Activated T-helper 1 cell treated with anti-CD3 and anti-CD28 coated beads, Interleukin-12 subunit alpha, Interleukin-12 subunit beta, Interleukin-2, Interleukin-4 antibody, amounts not matched to agents 30 ng/mL and 10 ng/mL and 1 ng/mL, durations not matched to agents 14 hours and 24 hours and 36 hours (primary cell): ENCODE results near the gene DHRS3. TPM values are rescaled to one million over a fixed set of nuclear protein-coding genes. Genes with fewer than 3 reads are reported as not detected.
"Not testable (repeated sequence)": the region's sequence is repeated elsewhere in the genome, so short reads cannot be mapped to it uniquely, and the experiment has no call there.

Experiments
- DNase-seq: peaks from one replicate; pipeline ENCODE4 v3.0.0; 2021; ENCODE audit warnings: low spot score
- H3K27ac Mint-ChIP-seq: one replicate; pipeline ENCODE4 v1.8.0; 2021; ENCODE audit warnings: mild to moderate bottlenecking, mixed read lengths
- H3K27me3 Mint-ChIP-seq: one replicate; pipeline ENCODE4 v1.8.0; 2022; ENCODE audit warnings: mild to moderate bottlenecking, moderate library complexity, mixed read lengths; ENCODE audit not compliant: insufficient read depth
- H3K36me3 Mint-ChIP-seq: one replicate; pipeline ENCODE4 v1.8.0; 2021; ENCODE audit warnings: low read depth, mixed read lengths
- H3K4me1 Mint-ChIP-seq: one replicate; pipeline ENCODE4 v1.8.0; 2021; ENCODE audit warnings: low read depth, mixed read lengths
- H3K4me3 Mint-ChIP-seq: one replicate; pipeline ENCODE4 v1.8.0; 2021; ENCODE audit warnings: mild to moderate bottlenecking, moderate library complexity, mixed read lengths
- H3K9me3 Mint-ChIP-seq: one replicate; pipeline ENCODE4 v1.8.0; 2021; ENCODE audit warnings: mixed read lengths
- intact Hi-C: fragments of 100-400 bp; cut with micrococcal nuclease; formaldehyde crosslinking; loops from one replicate; pipeline ENCODE4 v1.15.1; 2024
- total RNA-seq: library from RNA; stranded (reverse); gene quantifications from 2 replicates; pipeline ENCODE4 v1.2.3, GENCODE V29; 2022

Gene DHRS3
- total RNA-seq, 1 donor from 2014 or later: 111 TPM

GRCh38 chr1:12544992-12545391 lies 73.0 kb downstream of the DHRS3 start:
- intact Hi-C loops: no loop called here
- Mint-ChIP-seq H3K27me3 (peaks cover 6% of the 10 kb centered on the region), H3K9me3 (no peaks in the 10 kb centered on the region), H3K4me1 (no peaks in the 10 kb centered on the region), H3K36me3 (no peaks in the 10 kb centered on the region), H3K27ac (no peak overlapping the region), H3K4me3 (no peak overlapping the region)
- DNase-seq: no peak

GRCh38 chr1:12544357-12544756 lies 73.7 kb downstream of the DHRS3 start:
- no peak for DNase-seq
- H3K27ac Mint-ChIP-seq: no peak overlapping the region
- H3K4me1 Mint-ChIP-seq: no peaks in the 10 kb centered on the region
- H3K9me3 Mint-ChIP-seq: no peaks in the 10 kb centered on the region
- H3K27me3 Mint-ChIP-seq: peaks cover 6% of the 10 kb centered on the region
- H3K4me3 Mint-ChIP-seq: no peak overlapping the region
- no peaks in the 10 kb centered on the region for H3K36me3 Mint-ChIP-seq
- intact Hi-C loops: no loop called here

GRCh38 chr1:12543740-12544154 lies 74.3 kb downstream of the DHRS3 start:
- no peak for DNase-seq
- H3K27me3 Mint-ChIP-seq: peaks cover 6% of the 10 kb centered on the region
- intact Hi-C loops: no loop called here
- no peaks in the 10 kb centered on the region for H3K36me3 Mint-ChIP-seq
- no peaks in the 10 kb centered on the region for H3K9me3 Mint-ChIP-seq
- no peak overlapping the region for H3K4me3 Mint-ChIP-seq
- no peak overlapping the region for H3K27ac Mint-ChIP-seq
- H3K4me1 Mint-ChIP-seq: no peaks in the 10 kb centered on the region

- Mint-ChIP-seq H3K36me3 (no peaks in the 10 kb centered on the region), H3K4me1 (no peaks in the 10 kb centered on the region), H3K9me3 (no peaks in the 10 kb centered on the region), H3K4me3 (no peak overlapping the region), H3K27me3 (peaks cover 6% of the 10 kb centered on the region), H3K27ac (no peak overlapping the region)
- intact Hi-C loops: no loop called here
- DNase-seq: no peak
Measured at GRCh38 chr1:12542616-12543592, 75.1 kb downstream of the DHRS3 start.

GRCh38 chr1:12542138-12542465 lies 75.9 kb downstream of the DHRS3 start:
- intact Hi-C loops: no loop called here
- DNase-seq: no peak
- peaks cover 7% of the 10 kb centered on the region for H3K9me3 Mint-ChIP-seq
- H3K4me3 Mint-ChIP-seq: no peak overlapping the region
- peaks cover 6% of the 10 kb centered on the region for H3K27me3 Mint-ChIP-seq
- no peak overlapping the region for H3K27ac Mint-ChIP-seq
- no peaks in the 10 kb centered on the region for H3K4me1 Mint-ChIP-seq
- peaks cover 6% of the 10 kb centered on the region for H3K36me3 Mint-ChIP-seq

- H3K36me3 Mint-ChIP-seq: peaks cover 8% of the 10 kb centered on the region
- H3K27ac Mint-ChIP-seq: no peak overlapping the region
- H3K4me1 Mint-ChIP-seq: no peaks in the 10 kb centered on the region
- peaks cover 8% of the 10 kb centered on the region for H3K27me3 Mint-ChIP-seq
- no peak for DNase-seq
- H3K9me3 Mint-ChIP-seq: peaks cover 11% of the 10 kb centered on the region
- H3K4me3 Mint-ChIP-seq: no peak overlapping the region
- intact Hi-C loops: no loop called here
Measured at GRCh38 chr1:12541274-12542137, 76.5 kb downstream of the DHRS3 start.

GRCh38 chr1:12540580-12541273 lies 77.3 kb downstream of the DHRS3 start:
- Mint-ChIP-seq H3K27ac (no peak overlapping the region), H3K9me3 (peaks cover 18% of the 10 kb centered on the region), H3K4me3 (no peak overlapping the region), H3K4me1 (no peaks in the 10 kb centered on the region), H3K27me3 (peaks cover 8% of the 10 kb centered on the region), H3K36me3 (peaks cover 15% of the 10 kb centered on the region)
- DNase-seq: no peak
- intact Hi-C loops: no loop called here

- Mint-ChIP-seq H3K4me3 (no peak overlapping the region), H3K27me3 (peaks cover 8% of the 10 kb centered on the region), H3K27ac (no peak overlapping the region), H3K36me3 (peaks cover 22% of the 10 kb centered on the region), H3K9me3 (peaks cover 25% of the 10 kb centered on the region), H3K4me1 (no peaks in the 10 kb centered on the region)
- intact Hi-C loops: no loop called here
- no peak for DNase-seq
Measured at GRCh38 chr1:12539705-12540579, 78.1 kb downstream of the DHRS3 start.

- H3K9me3 Mint-ChIP-seq: peaks cover 26% of the 10 kb centered on the region
- no peak overlapping the region for H3K4me3 Mint-ChIP-seq
- intact Hi-C loops: no loop called here
- no peaks in the 10 kb centered on the region for H3K4me1 Mint-ChIP-seq
- no peak overlapping the region for H3K27ac Mint-ChIP-seq
- H3K36me3 Mint-ChIP-seq: peaks cover 22% of the 10 kb centered on the region
- no peak for DNase-seq
- H3K27me3 Mint-ChIP-seq: peaks cover 8% of the 10 kb centered on the region
Measured at GRCh38 chr1:12539320-12539704, 78.7 kb downstream of the DHRS3 start.

GRCh38 chr1:12538536-12538935 lies 79.5 kb downstream of the DHRS3 start:
- not testable (repeated sequence) for H3K4me1 Mint-ChIP-seq, DNase-seq, H3K27ac Mint-ChIP-seq

GRCh38 chr1:12537906-12538461 lies 80.0 kb downstream of the DHRS3 start:
- H3K27ac Mint-ChIP-seq: no peak overlapping the region
- intact Hi-C loops: no loop called here
- peaks cover 26% of the 10 kb centered on the region for H3K9me3 Mint-ChIP-seq
- peaks cover 24% of the 10 kb centered on the region for H3K36me3 Mint-ChIP-seq
- H3K27me3 Mint-ChIP-seq: peaks cover 6% of the 10 kb centered on the region
- no peaks in the 10 kb centered on the region for H3K4me1 Mint-ChIP-seq
- DNase-seq: no peak
- no peak overlapping the region for H3K4me3 Mint-ChIP-seq

More at GRCh38 chr1:12538536-12538935, 79.5 kb downstream of the DHRS3 start:
- intact Hi-C loops, H3K27me3 Mint-ChIP-seq, H3K4me3 Mint-ChIP-seq: not testable (repeated sequence)
- peaks cover 26% of the 10 kb centered on the region for H3K9me3 Mint-ChIP-seq
- H3K36me3 Mint-ChIP-seq: peaks cover 24% of the 10 kb centered on the region

GRCh38 chr1:12537294-12537693 lies 80.7 kb downstream of the DHRS3 start:
- no peak for DNase-seq
- Mint-ChIP-seq H3K9me3 (peaks cover 26% of the 10 kb centered on the region), H3K4me1 (no peaks in the 10 kb centered on the region), H3K27me3 (peaks cover 4% of the 10 kb centered on the region), H3K36me3 (peaks cover 24% of the 10 kb centered on the region), H3K4me3 (no peak overlapping the region), H3K27ac (no peak overlapping the region)
- intact Hi-C loops: no loop called here
